Colonic mucosa (tissue), 4 donors: Measurements from ENCODE around the gene HARBI1. TPM values are rescaled to one million over a fixed set of nuclear protein-coding genes. Genes with fewer than 3 reads are reported as not detected.

Experiments
- DNase-seq: peaks from one replicate; pipeline ENCODE4 v3.0.0-alpha.2; 2020
- H3K27ac ChIP-seq: fragments of 200-600 bp; one replicate; pipeline ENCODE4 v1.8.0; 2021
- H3K27me3 ChIP-seq: fragments of 200-600 bp; one replicate; pipeline ENCODE4 v1.8.0; 2021
- H3K36me3 ChIP-seq: fragments of 200-600 bp; one replicate; pipeline ENCODE4 v1.8.0; 2021
- H3K4me1 ChIP-seq: fragments of 200-600 bp; one replicate; pipeline ENCODE4 v1.8.0; 2021; ENCODE audit warnings: mild to moderate bottlenecking
- H3K4me3 ChIP-seq: fragments of 200-600 bp; one replicate; pipeline ENCODE4 v1.8.0; 2021
- H3K9ac ChIP-seq, 2 donors: one replicate each; pipeline ENCODE4 v1.7.0; 2013; ENCODE audit warnings: control low read depth in 2 of 2, low read depth in 2 of 2, low read length in 2 of 2
- H3K9me3 ChIP-seq: fragments of 200-600 bp; one replicate; pipeline ENCODE4 v1.8.0; 2021
- intact Hi-C: fragments of 100-400 bp; cut with DNase I; formaldehyde crosslinking; loops from one replicate; pipeline ENCODE4 v1.14.1; 2022
- total RNA-seq, 2 donors: library from RNA; stranded (reverse); fragmentation: NEBNext Ultra II Directional in 1 of 2; extraction: Animal tissue kit (Norgen Biotek cat#: 25700) in 1 of 2; gene quantifications; one replicate each; pipeline ENCODE4 v1.2.1, GENCODE V29; 2021
- TF ChIP-seq, protein P1 (sequence below): fragments of 200-600 bp; IDR thresholded peaks from one replicate; pipeline ENCODE4 v1.8.0; 2022; ENCODE audit warnings: antibody characterized with exemption, mild to moderate bottlenecking
- donor health status: healthy.
- donor health status: DM: no; HTN: no; CAD: no.
- donor health status: DM: no; HTN: no; CAD: no.

The HARBI1 gene
- total RNA-seq, 2 donors from 2014 or later = 4.5 to 5.0 TPM

- DNase-seq = no peak
- no peak overlapping the region for H3K4me3 ChIP-seq
- intact Hi-C loops = no loop called here
Observed at GRCh38 chr11:46600194-46600960, 16.6 kb downstream of the HARBI1 start.

DNA sequence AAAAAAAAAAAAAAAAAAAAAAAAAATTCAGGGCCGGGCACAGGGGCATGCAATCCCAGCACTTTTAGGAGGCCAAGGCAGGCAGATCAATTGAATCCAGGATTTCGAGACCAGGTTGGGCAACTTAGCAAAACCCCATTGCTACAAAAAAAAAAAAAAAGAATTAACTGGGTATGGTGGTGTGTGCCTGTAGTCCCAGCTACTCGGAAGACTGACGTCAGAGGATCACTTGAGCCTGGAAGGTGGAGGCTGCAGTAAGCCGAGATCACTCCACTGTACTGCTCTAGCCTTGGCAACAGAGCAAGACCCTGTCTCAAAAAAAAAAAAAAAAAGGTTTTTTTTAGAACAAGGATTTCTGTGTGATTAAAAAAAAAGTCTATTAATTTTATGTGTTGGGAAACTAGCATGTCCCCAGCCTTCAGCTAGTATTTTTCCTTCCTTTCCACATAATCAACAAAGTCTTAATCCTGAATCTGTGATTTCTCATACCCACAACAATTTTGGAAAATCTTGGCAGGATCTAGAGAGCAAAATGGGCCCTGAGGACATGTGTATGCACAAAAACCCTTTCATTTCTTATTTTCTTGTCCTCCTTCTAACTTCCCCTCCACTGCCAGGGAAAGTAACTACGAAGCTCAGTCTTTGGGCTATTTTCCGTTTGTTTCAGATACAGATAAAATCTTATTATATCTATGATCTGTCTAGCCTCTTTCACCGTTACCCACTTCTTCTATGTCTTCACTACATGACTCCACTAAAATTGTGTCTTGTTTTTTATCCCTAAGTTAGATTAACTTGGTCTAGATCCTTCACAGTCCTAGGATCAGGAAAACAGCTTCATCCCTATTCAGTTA is 17.5 kb downstream of the HARBI1 start:
- no peak overlapping the region for H3K9ac ChIP-seq
- DNase-seq = no peak
- no peak overlapping the region for H3K4me3 ChIP-seq
- no peak overlapping the region for H3K27ac ChIP-seq
- TF ChIP-seq, protein P1, sequence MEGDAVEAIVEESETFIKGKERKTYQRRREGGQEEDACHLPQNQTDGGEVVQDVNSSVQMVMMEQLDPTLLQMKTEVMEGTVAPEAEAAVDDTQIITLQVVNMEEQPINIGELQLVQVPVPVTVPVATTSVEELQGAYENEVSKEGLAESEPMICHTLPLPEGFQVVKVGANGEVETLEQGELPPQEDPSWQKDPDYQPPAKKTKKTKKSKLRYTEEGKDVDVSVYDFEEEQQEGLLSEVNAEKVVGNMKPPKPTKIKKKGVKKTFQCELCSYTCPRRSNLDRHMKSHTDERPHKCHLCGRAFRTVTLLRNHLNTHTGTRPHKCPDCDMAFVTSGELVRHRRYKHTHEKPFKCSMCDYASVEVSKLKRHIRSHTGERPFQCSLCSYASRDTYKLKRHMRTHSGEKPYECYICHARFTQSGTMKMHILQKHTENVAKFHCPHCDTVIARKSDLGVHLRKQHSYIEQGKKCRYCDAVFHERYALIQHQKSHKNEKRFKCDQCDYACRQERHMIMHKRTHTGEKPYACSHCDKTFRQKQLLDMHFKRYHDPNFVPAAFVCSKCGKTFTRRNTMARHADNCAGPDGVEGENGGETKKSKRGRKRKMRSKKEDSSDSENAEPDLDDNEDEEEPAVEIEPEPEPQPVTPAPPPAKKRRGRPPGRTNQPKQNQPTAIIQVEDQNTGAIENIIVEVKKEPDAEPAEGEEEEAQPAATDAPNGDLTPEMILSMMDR = no peak
- no peaks in the 10 kb centered on the region for H3K9me3 ChIP-seq
- no peaks in the 10 kb centered on the region for H3K36me3 ChIP-seq
- intact Hi-C loops = no loop called here
- H3K4me1 ChIP-seq = no peaks in the 10 kb centered on the region
- H3K27me3 ChIP-seq = no peaks in the 10 kb centered on the region

More at GRCh38 chr11:46600194-46600960, 16.6 kb downstream of the HARBI1 start:
- Histone ChIP-seq H3K9ac (no peak overlapping the region), H3K27ac (no peak overlapping the region), H3K27me3 (no peaks in the 10 kb centered on the region), H3K4me1 (no peaks in the 10 kb centered on the region), H3K36me3 (no peaks in the 10 kb centered on the region), H3K9me3 (no peaks in the 10 kb centered on the region)
- TF ChIP-seq, protein P1 = no peak

DNA sequence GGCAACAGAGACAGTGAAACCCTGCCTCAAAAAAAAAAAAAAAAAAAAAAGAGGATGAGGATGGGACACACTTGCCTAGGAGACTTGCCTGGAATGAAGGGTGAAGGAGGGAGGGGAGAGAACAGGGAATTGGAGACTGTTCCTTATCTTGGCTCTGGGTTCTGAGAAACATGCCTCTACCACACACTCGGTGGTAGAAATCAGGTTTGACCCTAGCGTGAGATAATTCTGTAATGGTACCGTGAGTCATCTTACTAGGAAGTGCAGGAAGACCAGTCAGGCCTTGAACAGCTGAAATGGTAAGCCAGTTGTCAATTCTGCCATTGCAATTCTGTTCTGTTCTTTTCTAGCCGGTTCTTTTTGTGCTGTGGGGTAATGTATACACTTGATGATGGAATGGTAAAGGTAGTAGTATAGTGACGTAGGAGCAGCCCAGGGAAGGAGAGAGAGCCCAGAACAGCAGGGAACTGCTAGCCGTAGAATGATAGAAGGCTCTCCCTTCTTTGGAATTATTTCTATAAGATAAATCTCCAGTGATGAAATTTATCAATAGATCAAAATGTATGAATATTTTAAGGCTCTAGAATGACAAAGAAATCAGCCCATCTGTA is 19.3 kb downstream of the HARBI1 start:
- Histone ChIP-seq H3K36me3 (no peaks in the 10 kb centered on the region), H3K4me1 (no peaks in the 10 kb centered on the region), H3K27ac (no peak overlapping the region), H3K9ac (no peak overlapping the region), H3K27me3 (no peaks in the 10 kb centered on the region), H3K4me3 (no peak overlapping the region), H3K9me3 (no peaks in the 10 kb centered on the region)
- intact Hi-C loops = no loop called here
- DNase-seq = no peak
- TF ChIP-seq, protein P1 = no peak

- no peak overlapping the region for H3K9ac ChIP-seq
- TF ChIP-seq, protein P1 = no peak
- H3K4me3 ChIP-seq = no peak overlapping the region
- H3K9me3 ChIP-seq = no peaks in the 10 kb centered on the region
- peak; percentile 49 for DNase-seq
- intact Hi-C loops = no loop called here
- no peaks in the 10 kb centered on the region for H3K36me3 ChIP-seq
- H3K27ac ChIP-seq = no peak overlapping the region
- no peaks in the 10 kb centered on the region for H3K27me3 ChIP-seq
- H3K4me1 ChIP-seq = no peaks in the 10 kb centered on the region
Observed at GRCh38 chr11:46597155-46597554, 19.9 kb downstream of the HARBI1 start.

DNA sequence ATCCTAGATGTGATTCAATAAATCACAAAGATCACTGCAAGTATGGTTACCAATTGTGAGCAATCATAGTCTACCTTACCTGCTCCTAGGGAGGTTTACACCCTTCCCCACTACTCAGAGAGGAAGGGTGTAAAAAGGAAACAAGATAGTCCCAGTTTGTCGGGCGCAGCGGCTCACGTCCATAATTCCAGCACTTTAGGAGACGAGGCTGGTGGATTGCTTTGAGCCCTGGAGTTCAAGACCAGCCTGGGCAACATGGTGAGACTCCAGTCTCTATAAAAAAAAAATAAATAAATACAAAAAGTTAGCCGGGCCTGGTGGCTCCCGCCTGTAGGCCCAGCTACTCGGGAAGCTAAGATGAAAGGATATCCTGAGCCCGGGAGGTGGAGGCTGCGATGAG is 22.2 kb downstream of the HARBI1 start:
- no peak overlapping the region for H3K4me3 ChIP-seq
- TF ChIP-seq, protein P1 = no peak
- intact Hi-C loops = no loop called here
- H3K27ac ChIP-seq = no peak overlapping the region
- peaks cover 12% of the 10 kb centered on the region for H3K4me1 ChIP-seq
- no peak for DNase-seq
- no peak overlapping the region for H3K9ac ChIP-seq
- no peaks in the 10 kb centered on the region for H3K9me3 ChIP-seq
- no peaks in the 10 kb centered on the region for H3K36me3 ChIP-seq
- H3K27me3 ChIP-seq = no peaks in the 10 kb centered on the region
